ENCODE data around the gene OBSL1. TPM values are rescaled to one million over a fixed set of nuclear protein-coding genes. Genes with fewer than 3 reads are reported as not detected.

The OBSL1 gene
- total RNA-seq, 1 experiment from 2014 or later: 23.1 TPM

GRCh38 chr2:219618733-219619122 lies 47.4 kb upstream of the OBSL1 start:
- Histone ChIP-seq H3K27ac (ENCODE audit: low read depth, low read length, poor library complexity, severe bottlenecking) (no peak overlapping the region), H3K4me3 (ENCODE audit: low read depth, low read length, poor library complexity, severe bottlenecking) (no peak overlapping the region), H3K27me3 (replicated peaks; ENCODE audit: insufficient read depth, low read depth, low read length, poor library complexity) (no peaks in the 10 kb centered on the region), H3K4me1 (ENCODE audit: insufficient read depth, low read length, poor library complexity, severe bottlenecking) (no peaks in the 10 kb centered on the region), H3K36me3 (ENCODE audit: insufficient read depth, low read length, poor library complexity, severe bottlenecking) (no peaks in the 10 kb centered on the region), H3K9me3 (ENCODE audit: low read depth, low read length, poor library complexity, severe bottlenecking) (no peaks in the 10 kb centered on the region)
- no peak for TF ChIP-seq CTCF (conservative IDR thresholded peaks at IDR 0.05; ENCODE audit: low read depth, low read length)
- TF ChIP-seq EZH2 (IDR thresholded peaks at IDR 0.05; ENCODE audit: borderline replicate concordance, low read depth, low read length, poor library complexity, severe bottlenecking): no peak
- intact Hi-C loops (cut with micrococcal nuclease; ENCODE audit: unreplicated experiment): no loop called here
- POLR2A ChIA-PET (ENCODE audit: low non-redundant PET): no interaction called here
- BruUV-seq (replicated peaks): no TSS peak
- CTCF ChIA-PET: interaction anchor here (0.6 kb wide), 1 partner anchor 32 kb away, joined by 4 read pairs; no protein-coding TSS in a partner anchor
- DNase-seq (ENCODE audit: low spot score): no peak

DNA sequence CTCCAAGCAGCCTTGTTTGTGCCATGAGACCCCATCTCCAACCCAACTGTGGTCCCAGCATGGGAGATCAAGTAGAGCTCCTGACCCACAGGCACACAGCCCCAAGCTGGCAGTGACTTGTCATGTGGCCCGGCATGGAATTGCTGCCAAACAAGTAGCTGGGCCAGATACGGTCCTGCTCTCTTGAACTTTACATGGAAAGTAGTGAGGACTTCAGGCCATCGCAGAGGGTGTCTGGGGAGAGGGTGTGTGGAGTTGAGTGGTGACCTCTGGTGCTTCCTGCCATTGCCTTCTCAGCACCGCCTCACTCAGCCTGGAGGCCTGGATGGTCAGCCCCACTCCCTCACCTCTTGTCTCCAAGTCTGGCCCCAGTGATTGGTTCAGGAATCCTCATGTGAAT lies 45.2 kb upstream of the OBSL1 start:
- H3K27ac ChIP-seq (ENCODE audit: low read depth, low read length, poor library complexity, severe bottlenecking): no peak overlapping the region
- no TSS peak for BruUV-seq (replicated peaks)
- no peak overlapping the region for H3K4me3 ChIP-seq (ENCODE audit: low read depth, low read length, poor library complexity, severe bottlenecking)
- no peaks in the 10 kb centered on the region for H3K4me1 ChIP-seq (ENCODE audit: insufficient read depth, low read length, poor library complexity, severe bottlenecking)
- no peak for TF ChIP-seq CTCF (conservative IDR thresholded peaks at IDR 0.05; ENCODE audit: low read depth, low read length)
- TF ChIP-seq EZH2 (IDR thresholded peaks at IDR 0.05; ENCODE audit: borderline replicate concordance, low read depth, low read length, poor library complexity, severe bottlenecking): no peak
- no peaks in the 10 kb centered on the region for H3K36me3 ChIP-seq (ENCODE audit: insufficient read depth, low read length, poor library complexity, severe bottlenecking)
- H3K9me3 ChIP-seq (ENCODE audit: low read depth, low read length, poor library complexity, severe bottlenecking): no peaks in the 10 kb centered on the region
- H3K27me3 ChIP-seq (replicated peaks; ENCODE audit: insufficient read depth, low read depth, low read length, poor library complexity): no peaks in the 10 kb centered on the region
- intact Hi-C loops (cut with micrococcal nuclease; ENCODE audit: unreplicated experiment): no loop called here
- ChIA-PET POLR2A (ENCODE audit: low non-redundant PET) (no interaction called here), CTCF (no interaction called here)
- DNase-seq (ENCODE audit: low spot score): no peak

- TF ChIP-seq EZH2 (IDR thresholded peaks at IDR 0.05; ENCODE audit: borderline replicate concordance, low read depth, low read length, poor library complexity, severe bottlenecking): no peak
- TF ChIP-seq CTCF (conservative IDR thresholded peaks at IDR 0.05; ENCODE audit: low read depth, low read length): no peak
- no peaks in the 10 kb centered on the region for H3K4me1 ChIP-seq (ENCODE audit: insufficient read depth, low read length, poor library complexity, severe bottlenecking)
- BruUV-seq (replicated peaks): no TSS peak
- POLR2A ChIA-PET (ENCODE audit: low non-redundant PET): no interaction called here
- no peaks in the 10 kb centered on the region for H3K9me3 ChIP-seq (ENCODE audit: low read depth, low read length, poor library complexity, severe bottlenecking)
- H3K4me3 ChIP-seq (ENCODE audit: low read depth, low read length, poor library complexity, severe bottlenecking): no peak overlapping the region
- intact Hi-C loops (cut with micrococcal nuclease; ENCODE audit: unreplicated experiment): no loop called here
- no peaks in the 10 kb centered on the region for H3K36me3 ChIP-seq (ENCODE audit: insufficient read depth, low read length, poor library complexity, severe bottlenecking)
- no peak overlapping the region for H3K27ac ChIP-seq (ENCODE audit: low read depth, low read length, poor library complexity, severe bottlenecking)
- H3K27me3 ChIP-seq (replicated peaks; ENCODE audit: insufficient read depth, low read depth, low read length, poor library complexity): no peaks in the 10 kb centered on the region
- CTCF ChIA-PET: no interaction called here
- DNase-seq (ENCODE audit: low spot score): no peak
These were observed 44.6 kb upstream of the OBSL1 start for GRCh38 chr2:219615894-219616293.
